ENCODE results near the gene BRMS1L. TPM values are rescaled to one million over a fixed set of nuclear protein-coding genes. Genes with fewer than 3 reads are reported as not detected.

Gene BRMS1L
- total RNA-seq, 2 experiments from 2014 or later: 4.5 to 5.7 TPM

DNA sequence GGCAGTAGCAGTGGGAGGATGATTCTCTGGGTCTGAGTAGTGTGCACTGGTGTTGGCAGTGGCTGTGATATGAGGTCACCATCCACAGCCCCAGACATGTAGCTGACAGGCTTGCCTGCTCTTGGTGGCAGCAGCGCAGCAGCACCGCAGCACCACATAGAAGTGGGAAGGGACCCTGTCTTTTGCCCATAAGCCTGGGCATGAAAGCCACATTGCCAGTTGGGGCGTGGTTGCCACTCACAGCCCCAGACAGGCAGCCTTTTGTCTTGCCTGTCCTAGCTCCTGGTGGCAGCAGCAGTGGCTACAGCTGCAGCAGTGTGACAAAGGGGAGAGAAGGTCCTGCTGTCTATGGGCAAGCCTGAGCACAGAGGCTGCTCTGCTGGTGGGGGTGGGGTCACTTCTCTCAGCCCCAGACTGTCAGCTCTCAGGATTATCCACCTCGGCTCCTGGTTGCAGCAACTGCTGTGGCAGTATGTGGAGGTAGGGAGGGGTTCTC, 71.5 kb downstream of the BRMS1L start:
- intact Hi-C loops (cut with micrococcal nuclease; ENCODE audit: unreplicated experiment): no loop called here
- TF ChIP-seq, protein P1, sequence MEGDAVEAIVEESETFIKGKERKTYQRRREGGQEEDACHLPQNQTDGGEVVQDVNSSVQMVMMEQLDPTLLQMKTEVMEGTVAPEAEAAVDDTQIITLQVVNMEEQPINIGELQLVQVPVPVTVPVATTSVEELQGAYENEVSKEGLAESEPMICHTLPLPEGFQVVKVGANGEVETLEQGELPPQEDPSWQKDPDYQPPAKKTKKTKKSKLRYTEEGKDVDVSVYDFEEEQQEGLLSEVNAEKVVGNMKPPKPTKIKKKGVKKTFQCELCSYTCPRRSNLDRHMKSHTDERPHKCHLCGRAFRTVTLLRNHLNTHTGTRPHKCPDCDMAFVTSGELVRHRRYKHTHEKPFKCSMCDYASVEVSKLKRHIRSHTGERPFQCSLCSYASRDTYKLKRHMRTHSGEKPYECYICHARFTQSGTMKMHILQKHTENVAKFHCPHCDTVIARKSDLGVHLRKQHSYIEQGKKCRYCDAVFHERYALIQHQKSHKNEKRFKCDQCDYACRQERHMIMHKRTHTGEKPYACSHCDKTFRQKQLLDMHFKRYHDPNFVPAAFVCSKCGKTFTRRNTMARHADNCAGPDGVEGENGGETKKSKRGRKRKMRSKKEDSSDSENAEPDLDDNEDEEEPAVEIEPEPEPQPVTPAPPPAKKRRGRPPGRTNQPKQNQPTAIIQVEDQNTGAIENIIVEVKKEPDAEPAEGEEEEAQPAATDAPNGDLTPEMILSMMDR (conservative IDR thresholded peaks at IDR 0.05; ENCODE audit: low read length): no peak
- TF ChIP-seq EZH2phosphoT487 (IDR thresholded peaks at IDR 0.05; ENCODE audit: borderline replicate concordance, low read depth, low read length): no peak
- POLR2A ChIA-PET: no interaction called here

DNA sequence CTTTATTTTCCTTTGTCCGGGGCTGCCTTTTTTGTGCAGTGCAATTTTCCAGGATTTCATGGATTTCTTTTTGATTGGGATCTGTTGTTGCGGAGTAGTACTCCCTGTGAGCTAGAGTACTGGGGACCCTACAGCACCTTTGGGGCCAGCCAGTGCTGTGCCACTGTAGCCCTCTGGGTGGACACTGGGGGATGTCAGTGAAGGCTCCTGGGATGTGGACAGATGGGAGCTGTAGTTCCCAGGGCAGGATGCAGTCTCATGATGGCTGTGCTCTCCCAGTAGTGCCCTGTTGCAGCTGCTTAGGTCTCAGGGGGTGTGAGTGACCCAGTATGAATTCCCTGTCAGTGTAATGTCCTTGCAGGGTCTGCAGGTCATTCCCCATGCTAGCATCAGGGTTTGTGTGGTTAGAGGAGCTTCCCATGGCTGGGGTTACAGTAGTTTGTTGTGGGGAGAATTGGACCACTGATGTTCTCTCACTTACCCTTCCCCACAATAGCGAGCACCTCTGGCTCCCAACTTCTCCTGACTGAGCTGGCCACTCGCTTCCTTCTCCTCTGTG, 72.2 kb downstream of the BRMS1L start:
- TF ChIP-seq, protein P1 (conservative IDR thresholded peaks at IDR 0.05; ENCODE audit: low read length): no peak
- H3K9me2 ChIP-seq (ENCODE audit: insufficient read depth, low read length): no peaks in the 10 kb centered on the region
- no peaks in the 10 kb centered on the region for H3K36me3 ChIP-seq (ENCODE audit: insufficient read depth, low read length)
- no peak overlapping the region for H2AFZ ChIP-seq (ENCODE audit: low read length)
- H3K4me2 ChIP-seq (ENCODE audit: low read length): no peak overlapping the region
- no peak overlapping the region for H3K4me3 ChIP-seq (ENCODE audit: low read depth, low read length, poor library complexity, severe bottlenecking)
- no peak for DNase-seq (ENCODE audit: low spot score)
- no peaks in the 10 kb centered on the region for H4K20me1 ChIP-seq (ENCODE audit: insufficient read depth, low read length)
- no peaks in the 10 kb centered on the region for H3K9me3 ChIP-seq (ENCODE audit: low read length)
- H3K4me1 ChIP-seq (ENCODE audit: insufficient read depth, low read length, poor library complexity, severe bottlenecking): no peaks in the 10 kb centered on the region
- intact Hi-C loops (cut with micrococcal nuclease; ENCODE audit: unreplicated experiment): no loop called here
- CTCF ChIA-PET (ENCODE audit: unreplicated experiment): no interaction called here
- H3K27ac ChIP-seq (ENCODE audit: low read depth, low read length, poor library complexity, severe bottlenecking): no peak overlapping the region
- BruUV-seq (replicated peaks): no TSS peak
- no peaks in the 10 kb centered on the region for H3K79me2 ChIP-seq (ENCODE audit: insufficient read depth, low read depth, low read length)
- POLR2A ChIA-PET: interaction anchor here (0.5 to 0.7 kb wide), 3 partner anchors 156 to 456 kb away, joined by 3 to 4 read pairs (median 3); no protein-coding TSS in a partner anchor

More for the DNA sequence above, 71.5 kb downstream of the BRMS1L start:
- CTCF ChIA-PET (ENCODE audit: unreplicated experiment): no interaction called here
- BruUV-seq (replicated peaks): no TSS peak
- Histone ChIP-seq H3K9me3 (ENCODE audit: low read length) (no peaks in the 10 kb centered on the region), H3K4me1 (ENCODE audit: insufficient read depth, low read length, poor library complexity, severe bottlenecking) (no peaks in the 10 kb centered on the region), H3K4me2 (ENCODE audit: low read length) (no peak overlapping the region), H3K27ac (ENCODE audit: low read depth, low read length, poor library complexity, severe bottlenecking) (no peak overlapping the region), H3K36me3 (ENCODE audit: insufficient read depth, low read length) (no peaks in the 10 kb centered on the region), H3K4me3 (ENCODE audit: low read depth, low read length, poor library complexity, severe bottlenecking) (no peak overlapping the region), H3K79me2 (ENCODE audit: insufficient read depth, low read depth, low read length) (no peaks in the 10 kb centered on the region), H4K20me1 (ENCODE audit: insufficient read depth, low read length) (no peaks in the 10 kb centered on the region), H2AFZ (ENCODE audit: low read length) (no peak overlapping the region), H3K9me2 (ENCODE audit: insufficient read depth, low read length) (no peaks in the 10 kb centered on the region)
- DNase-seq (ENCODE audit: low spot score): no peak

DNA sequence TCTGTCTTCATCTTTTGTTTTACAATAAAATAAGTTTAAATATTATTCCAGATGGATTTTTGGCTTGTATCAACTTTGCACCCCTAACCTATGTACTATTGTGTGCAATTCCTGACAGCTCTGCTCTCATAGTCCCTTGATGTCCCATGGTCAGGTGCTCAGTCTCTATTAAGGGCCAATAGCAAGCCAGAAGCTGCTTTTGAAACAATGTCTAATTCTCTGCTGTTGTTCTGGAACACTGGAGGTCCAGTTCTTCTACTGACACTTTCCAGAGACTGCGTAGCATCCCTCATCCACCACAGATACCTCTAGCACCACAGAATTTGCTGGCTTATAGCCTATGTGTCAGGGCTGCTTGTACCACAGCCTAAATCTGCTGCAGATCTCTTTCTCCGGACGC, 74.6 kb downstream of the BRMS1L start:
- ChIA-PET POLR2A (no interaction called here), CTCF (ENCODE audit: unreplicated experiment) (no interaction called here)
- TF ChIP-seq EZH2phosphoT487 (IDR thresholded peaks at IDR 0.05; ENCODE audit: borderline replicate concordance, low read depth, low read length): no peak
- TF ChIP-seq, protein P1 (conservative IDR thresholded peaks at IDR 0.05; ENCODE audit: low read length): no peak
- intact Hi-C loops (cut with micrococcal nuclease; ENCODE audit: unreplicated experiment): no loop called here
- no peaks in the 10 kb centered on the region for H3K9me2 ChIP-seq (ENCODE audit: insufficient read depth, low read length)
- H3K4me1 ChIP-seq (ENCODE audit: insufficient read depth, low read length, poor library complexity, severe bottlenecking): no peaks in the 10 kb centered on the region
- BruUV-seq (replicated peaks): no TSS peak
- H3K79me2 ChIP-seq (ENCODE audit: insufficient read depth, low read depth, low read length): no peaks in the 10 kb centered on the region
- H4K20me1 ChIP-seq (ENCODE audit: insufficient read depth, low read length): no peaks in the 10 kb centered on the region; the same call in 1 of the 2 replicates
- H3K4me3 ChIP-seq (ENCODE audit: low read depth, low read length, poor library complexity, severe bottlenecking): no peak overlapping the region
- no peak overlapping the region for H3K27ac ChIP-seq (ENCODE audit: low read depth, low read length, poor library complexity, severe bottlenecking)
- no peaks in the 10 kb centered on the region for H3K36me3 ChIP-seq (ENCODE audit: insufficient read depth, low read length)
- no peak overlapping the region for H3K4me2 ChIP-seq (ENCODE audit: low read length)
- no peaks in the 10 kb centered on the region for H3K9me3 ChIP-seq (ENCODE audit: low read length)
- no peak overlapping the region for H2AFZ ChIP-seq (ENCODE audit: low read length)
- DNase-seq (ENCODE audit: low spot score): no peak

All from OCI-LY7 (cell line).